ENCODE results near the gene PLEKHH1.

DNA sequence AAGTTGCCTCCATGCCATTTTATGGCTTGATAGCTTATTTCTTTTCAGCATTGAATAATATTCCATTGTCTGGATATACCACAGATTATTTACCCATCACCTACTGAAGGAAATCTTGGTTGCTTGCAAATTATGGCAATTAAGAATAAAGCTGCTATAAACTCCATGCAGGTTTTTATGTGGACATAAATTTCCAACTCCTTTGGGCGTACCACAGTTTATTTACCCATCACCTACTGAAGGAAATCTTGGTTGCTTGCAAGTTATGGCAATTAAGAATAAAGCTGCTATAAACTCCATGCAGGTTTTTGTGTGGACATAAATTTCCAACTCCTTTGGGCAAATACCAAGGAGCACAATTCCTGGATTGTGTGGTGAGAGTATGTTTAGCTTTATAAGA lies 12.6 kb upstream of the PLEKHH1 start:
- TF ChIP-seq, protein P1, sequence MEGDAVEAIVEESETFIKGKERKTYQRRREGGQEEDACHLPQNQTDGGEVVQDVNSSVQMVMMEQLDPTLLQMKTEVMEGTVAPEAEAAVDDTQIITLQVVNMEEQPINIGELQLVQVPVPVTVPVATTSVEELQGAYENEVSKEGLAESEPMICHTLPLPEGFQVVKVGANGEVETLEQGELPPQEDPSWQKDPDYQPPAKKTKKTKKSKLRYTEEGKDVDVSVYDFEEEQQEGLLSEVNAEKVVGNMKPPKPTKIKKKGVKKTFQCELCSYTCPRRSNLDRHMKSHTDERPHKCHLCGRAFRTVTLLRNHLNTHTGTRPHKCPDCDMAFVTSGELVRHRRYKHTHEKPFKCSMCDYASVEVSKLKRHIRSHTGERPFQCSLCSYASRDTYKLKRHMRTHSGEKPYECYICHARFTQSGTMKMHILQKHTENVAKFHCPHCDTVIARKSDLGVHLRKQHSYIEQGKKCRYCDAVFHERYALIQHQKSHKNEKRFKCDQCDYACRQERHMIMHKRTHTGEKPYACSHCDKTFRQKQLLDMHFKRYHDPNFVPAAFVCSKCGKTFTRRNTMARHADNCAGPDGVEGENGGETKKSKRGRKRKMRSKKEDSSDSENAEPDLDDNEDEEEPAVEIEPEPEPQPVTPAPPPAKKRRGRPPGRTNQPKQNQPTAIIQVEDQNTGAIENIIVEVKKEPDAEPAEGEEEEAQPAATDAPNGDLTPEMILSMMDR (IDR thresholded peaks at IDR 0.05) = no peak
- no peak for TF ChIP-seq TCF7L2 (IDR thresholded peaks at IDR 0.05; ENCODE audit: low read depth, low read length)

Data from Panc1 (cell line).